ENCODE measurements around the gene MBD3.

MBD3 gene

GRCh38 chr19:1580957-1581356 lies 11.7 kb downstream of the MBD3 start:
- H3K27ac ChIP-seq = peak overlapping the region; percentile 64; the same call in 1 of the 2 replicates
- TF ChIP-seq CTCF (conservative IDR thresholded peaks at IDR 0.05) = no peak

GRCh38 chr19:1580382-1580781 lies 12.3 kb downstream of the MBD3 start:
- TF ChIP-seq CTCF (conservative IDR thresholded peaks at IDR 0.05) = no peak
- H3K27ac ChIP-seq = no peak overlapping the region; the same call in 1 of the 2 replicates

GRCh38 chr19:1579222-1579621 lies 13.4 kb downstream of the MBD3 start:
- H3K27ac ChIP-seq = no peak overlapping the region
- TF ChIP-seq CTCF (conservative IDR thresholded peaks at IDR 0.05) = no peak

- TF ChIP-seq CTCF (conservative IDR thresholded peaks at IDR 0.05) = no peak
- no peak overlapping the region for H3K27ac ChIP-seq
These were observed 14.6 kb downstream of the MBD3 start for GRCh38 chr19:1577929-1578618.

- no peak for TF ChIP-seq CTCF (conservative IDR thresholded peaks at IDR 0.05)
- no peak overlapping the region for H3K27ac ChIP-seq
These were observed 15.4 kb downstream of the MBD3 start for GRCh38 chr19:1577090-1577928.

- no peak for TF ChIP-seq CTCF (conservative IDR thresholded peaks at IDR 0.05)
- H3K27ac ChIP-seq = no peak overlapping the region
These were observed 16.2 kb downstream of the MBD3 start for GRCh38 chr19:1576242-1577089.

Data from VCaP (cell line).